HUDEP-2 (cell line): ENCODE data around the gene P3H3.
"Not testable (repeated sequence)": the region's sequence is repeated elsewhere in the genome, so short reads cannot be mapped to it uniquely, and the experiment has no call there.

Experiments
- DNase-seq, 76 experiments: peaks; one replicate each; lab custom pipeline; 2025; ENCODE audit not compliant: unreplicated experiment in 76 of 76; lab: John Stamatoyannopoulos, UW

Gene P3H3

GRCh38 chr12:6884539-6884938, 56.3 kb downstream of the P3H3 start:
- DNase-seq, result no peak

GRCh38 chr12:6886206-6886999, 58.2 kb downstream of the P3H3 start:
- DNase-seq, result not testable (repeated sequence)

GRCh38 chr12:6887460-6887859, 59.3 kb downstream of the P3H3 start:
- DNase-seq, result no peak

GRCh38 chr12:6888360-6888759, 60.2 kb downstream of the P3H3 start:
- DNase-seq, result no peak

GRCh38 chr12:6888794-6889193, 60.6 kb downstream of the P3H3 start:
- DNase-seq, result not testable (repeated sequence)
